HepG2 (cell line): Measurements from ENCODE around the gene SIT1. TPM values are rescaled to one million over a fixed set of nuclear protein-coding genes. Genes with fewer than 3 reads are reported as not detected.

Experiments
- AHDC1 ChIP-seq: sonication (generic); formaldehyde crosslinking; IDR thresholded peaks from 2 replicates; pipeline ENCODE4 v1.5.1; 2020; ENCODE audit warnings: mild to moderate bottlenecking, missing genetic modification reagents, borderline replicate concordance
- ARID4A ChIP-seq: sonication (generic); formaldehyde crosslinking; IDR thresholded peaks from 2 replicates; pipeline ENCODE4 v1.5.0; 2020; ENCODE audit warnings: mild to moderate bottlenecking, missing genetic modification reagents, borderline replicate concordance
- FOXJ3 ChIP-seq: sonication (generic); formaldehyde crosslinking; IDR thresholded peaks from 2 replicates; pipeline ENCODE4 v1.4.0; 2020; ENCODE audit warnings: missing genetic modification reagents, mild to moderate bottlenecking, borderline replicate concordance
- GABPA ChIP-seq, 2 experiments: IDR thresholded peaks; 2 replicates each; pipeline ENCODE4 v1.6.1; 2011 to 2016; ENCODE audit warnings: low read depth in 2 of 2, low read length in 1 of 2, missing biosample characterization in 1 of 2, missing genetic modification characterization in 1 of 2
- TIGD3 ChIP-seq: sonication (generic); formaldehyde crosslinking; IDR thresholded peaks from 2 replicates; pipeline ENCODE4 v1.5.1; 2020; ENCODE audit warnings: mild to moderate bottlenecking, missing genetic modification reagents, borderline replicate concordance
- ZNF224 ChIP-seq: sonication (generic); formaldehyde crosslinking; IDR thresholded peaks from 2 replicates; pipeline ENCODE4 v1.5.0; 2020; ENCODE audit warnings: mild to moderate bottlenecking, missing genetic modification reagents
- ZNF460 ChIP-seq: sonication (generic); formaldehyde crosslinking; IDR thresholded peaks from 2 replicates; pipeline ENCODE4 v1.5.1; 2020; ENCODE audit warnings: missing genetic modification reagents, mild to moderate bottlenecking, borderline replicate concordance
- ZNF687 ChIP-seq: sonication (generic); formaldehyde crosslinking; IDR thresholded peaks from 2 replicates; pipeline ENCODE4 v1.5.1; 2020; ENCODE audit warnings: mild to moderate bottlenecking, missing genetic modification reagents, moderate library complexity
- ZNF784 ChIP-seq: sonication (generic); formaldehyde crosslinking; IDR thresholded peaks from 2 replicates; pipeline ENCODE4 v1.5.1; 2020; ENCODE audit warnings: missing genetic modification reagents, mild to moderate bottlenecking, borderline replicate concordance
- polyA plus RNA-seq, 8 experiments: library from polyadenylated mRNA; depleted of rRNA in 3 of 8; stranded (reverse) in 7 of 8; unstranded in 1 of 8; fragments of >200 nt; fragmentation: Illumina TruSeq in 4 of 8; extraction: Trizol in 4 of 8; gene quantifications; 2 replicates each; pipeline versions ENCODE4 v1.2.1 to v1.2.3, GENCODE V29; 2011 to 2016; ENCODE audit warnings: low read depth in 4 of 8, missing spikeins in 1 of 8, mixed read lengths in 1 of 8; ENCODE audit not compliant: insufficient read depth in 1 of 8
- total RNA-seq, 5 experiments: library from RNA; depleted of rRNA; stranded (reverse); fragments of >200 nt; fragmentation: Illumina TruSeq; extraction: Trizol; gene quantifications; 2 replicates each; pipeline ENCODE4 v1.2.3, GENCODE V29; 2016; ENCODE audit warnings: low read depth in 1 of 5

Gene SIT1
- total and polyA plus RNA-seq, 2 of the 13 experiments (the other 11 are each of a cell fraction or from before 2014, with no cell fraction given), result 0.09 to 6.7 TPM

- peak; percentile 98 for TF ChIP-seq ARID4A
- TF ChIP-seq FOXJ3 (CRISPR knock-in tag), result 0 out of 2 replicates have a peak, but pooled peaks have one; percentile 46
- TF ChIP-seq AHDC1 (CRISPR knock-in tag), result no peak
- TF ChIP-seq ZNF224 (CRISPR knock-in tag), result no peak
- TF ChIP-seq ZNF784 (CRISPR knock-in tag), result peak; percentile 85
- peak; percentile 99 for TF ChIP-seq ZNF687 (CRISPR knock-in tag)
- TF ChIP-seq TIGD3 (CRISPR knock-in tag), result no peak
- no peak for TF ChIP-seq ZNF460 (CRISPR knock-in tag)
- no peak for TF ChIP-seq GABPA (IDR thresholded peaks at IDR 0.05; ENCODE audit: low read depth, low read length)
- peak; percentile 88 for TF ChIP-seq GABPA (CRISPR knock-in tag; IDR thresholded peaks at IDR 0.05; ENCODE audit: low read depth)
Measured at GRCh38 chr9:35664531-35665470, 14.1 kb upstream of the SIT1 start, which contains the start of gene ARHGEF39 (continued).
